AG04449 (cell line): ENCODE results near the gene CAD.

Source experiments
- CTCF ChIA-PET: fragments of 350-600 bp; formaldehyde crosslinking; extraction: SDS; loops from one replicate; lab custom pipeline; 2021; ENCODE audit warnings: antibody characterized with exemption; lab: Yijun Ruan, JAX
- POLR2A ChIA-PET: fragments of 400-600, 350-600 bp; formaldehyde crosslinking; extraction: SDS; loops from one replicate; lab custom pipeline; 2020; ENCODE audit warnings: antibody characterized with exemption, inconsistent platforms; lab: Yijun Ruan, JAX
- DNase-seq: peaks from one replicate; pipeline ENCODE4 v3.0.0-alpha.2; 2010; ENCODE audit warnings: low read depth, low spot score
- H3K4me3 ChIP-seq: 2 replicates; pipeline ENCODE4 v1.5.1; 2011; ENCODE audit warnings: low read depth, mild to moderate bottlenecking, control low read depth, low read length
- CTCF ChIP-seq: IDR thresholded peaks from one replicate; pipeline ENCODE4 v1.5.1; 2011; ENCODE audit warnings: mild to moderate bottlenecking, moderate library complexity, low read length, control low read depth, inconsistent platforms; ENCODE audit not compliant: insufficient read depth; ENCODE audit errors: missing control alignments

CAD gene

DNA sequence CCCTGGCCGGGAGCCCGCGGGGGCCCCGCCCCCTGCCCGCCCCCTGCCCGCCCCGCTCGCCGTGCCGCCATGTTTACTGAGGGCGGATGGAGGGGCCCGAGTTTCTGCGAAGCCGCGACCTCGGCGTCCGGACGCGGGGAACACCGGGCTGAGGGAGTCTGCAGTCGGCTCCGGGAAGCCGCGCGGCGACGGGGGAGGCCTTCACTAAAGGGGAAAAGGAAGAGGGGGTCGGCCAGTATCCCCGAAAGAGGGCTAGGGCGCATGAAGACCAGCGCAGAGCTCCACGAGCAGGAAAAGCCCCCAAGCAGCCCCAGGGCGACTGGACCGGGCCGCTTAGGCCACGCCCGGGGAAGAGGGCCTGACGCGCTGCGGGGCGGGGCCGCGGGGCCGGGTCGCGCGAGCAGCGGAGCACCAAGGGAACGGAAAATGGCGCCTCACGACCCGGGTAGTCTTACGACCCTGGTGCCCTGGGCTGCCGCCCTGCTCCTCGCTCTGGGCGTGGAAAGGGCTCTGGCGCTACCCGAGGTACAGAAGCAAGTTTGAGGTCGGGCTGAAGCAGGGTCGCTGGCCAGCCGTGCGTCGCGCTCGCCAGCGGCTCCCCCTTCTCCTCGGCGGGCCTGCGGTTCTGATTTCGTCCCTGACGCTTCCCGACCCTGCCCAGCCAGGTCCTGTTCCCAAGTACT, 5.1 kb upstream of the CAD start, which contains the start of the genes ATRAID and SLC5A6:
TSS of gene ATRAID (plus strand) at position 99 of the 683 bp plus-strand sequence. CDS start at position 427, 328 bp downstream.
TSS of gene SLC5A6 (minus strand) at position 326 of the 683 bp plus-strand sequence. CDS start 4,618 bp downstream, outside the sequence.
- TF ChIP-seq CTCF = no peak
- H3K4me3 ChIP-seq = peak within 1 kb of the TSS; percentile 91
- ChIA-PET CTCF (interaction anchor here (1.1 to 1.9 kb wide), 5 partner anchors 25 to 91 kb away, joined by 3 to 8 read pairs (median 6); no protein-coding TSS in a partner anchor), POLR2A (interaction anchor here (0.9 to 1.4 kb wide), 2 partner anchors 68 to 78 kb away, joined by 3 to 5 read pairs; partner anchors contain the start of gene PREB)
- no peak for DNase-seq

GRCh38 chr2:27212626-27213471, 4.3 kb upstream of the CAD start:
- peak overlapping the region; percentile 91 for H3K4me3 ChIP-seq
- no peak for TF ChIP-seq CTCF
- POLR2A ChIA-PET = interaction anchor here (0.9 to 1.4 kb wide), 2 partner anchors 68 to 79 kb away, joined by 3 to 5 read pairs; partner anchors contain the start of gene PREB
- CTCF ChIA-PET = interaction anchor here (0.7 to 1.8 kb wide), 6 partner anchors 21 to 115 kb away, joined by 3 to 8 read pairs (median 4); no protein-coding TSS in a partner anchor
- DNase-seq = no peak

DNA sequence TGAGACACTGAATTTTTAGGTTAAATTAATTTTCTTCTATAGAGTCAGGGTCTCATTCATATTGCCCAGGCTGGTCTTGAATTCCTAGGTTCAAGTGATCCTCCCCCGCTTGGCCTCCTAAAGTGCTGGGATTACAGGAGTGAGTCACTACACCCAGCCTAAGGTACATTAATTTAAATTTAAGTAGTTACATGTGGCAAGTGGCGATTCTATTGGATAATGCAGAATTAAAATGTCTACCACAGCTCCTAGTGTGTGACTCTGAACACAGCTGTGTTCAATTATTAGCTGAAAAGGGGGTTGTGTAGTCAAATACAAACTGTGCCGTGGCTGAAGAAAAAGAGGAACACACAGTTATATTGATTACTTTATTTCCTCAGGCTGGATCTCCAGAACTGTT, 2.2 kb upstream of the CAD start:
- no peak overlapping the region for H3K4me3 ChIP-seq
- no peak for DNase-seq
- CTCF ChIA-PET = interaction anchor here (0.9 to 1.4 kb wide), 3 partner anchors 23 to 88 kb away, joined by 3 to 5 read pairs (median 4); no protein-coding TSS in a partner anchor
- POLR2A ChIA-PET = no interaction called here
- TF ChIP-seq CTCF = no peak

GRCh38 chr2:27216416-27217137, 592 bp upstream of the CAD start:
- POLR2A ChIA-PET = no interaction called here
- DNase-seq = no peak
- peak overlapping the region; percentile 87 for H3K4me3 ChIP-seq
- TF ChIP-seq CTCF = no peak
- CTCF ChIA-PET = interaction anchor here (0.6 to 2.5 kb wide), 12 partner anchors 10 to 119 kb away, joined by 3 to 8 read pairs (median 4); partner anchors contain the start of genes PREB and TRIM54

DNA sequence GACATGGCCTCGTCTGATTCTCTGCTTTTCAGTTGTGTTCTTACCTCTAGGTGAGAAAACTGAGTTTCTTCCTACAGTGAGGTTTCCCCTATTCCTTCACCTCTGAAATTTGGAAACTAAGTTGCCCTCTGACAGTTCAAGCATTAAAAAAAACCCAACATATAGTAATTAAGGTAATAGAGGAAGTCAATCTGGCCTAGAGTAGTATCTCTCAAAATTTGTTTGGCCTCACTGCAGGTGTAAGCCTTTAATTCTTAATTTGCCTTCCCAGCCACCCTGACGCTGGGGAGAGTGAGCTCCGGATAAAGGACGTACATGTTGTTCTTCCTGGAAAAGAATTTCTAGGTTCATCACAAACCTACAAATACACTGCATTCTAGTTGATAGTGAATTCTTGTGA, 1.4 kb downstream of the CAD start:
- peak overlapping the region; percentile 87 for H3K4me3 ChIP-seq
- no peak for DNase-seq
- TF ChIP-seq CTCF = no peak
- ChIA-PET CTCF (interaction anchor here (0.8 to 2.5 kb wide), 7 partner anchors 14 to 133 kb away, joined by 3 to 8 read pairs (median 3); partner anchors contain the start of gene TRIM54), POLR2A (no interaction called here)
